ENCODE measurements around the gene LYAR.
"Not testable (repeated sequence)": the region's sequence is repeated elsewhere in the genome, so short reads cannot be mapped to it uniquely, and the experiment has no call there.

DNA sequence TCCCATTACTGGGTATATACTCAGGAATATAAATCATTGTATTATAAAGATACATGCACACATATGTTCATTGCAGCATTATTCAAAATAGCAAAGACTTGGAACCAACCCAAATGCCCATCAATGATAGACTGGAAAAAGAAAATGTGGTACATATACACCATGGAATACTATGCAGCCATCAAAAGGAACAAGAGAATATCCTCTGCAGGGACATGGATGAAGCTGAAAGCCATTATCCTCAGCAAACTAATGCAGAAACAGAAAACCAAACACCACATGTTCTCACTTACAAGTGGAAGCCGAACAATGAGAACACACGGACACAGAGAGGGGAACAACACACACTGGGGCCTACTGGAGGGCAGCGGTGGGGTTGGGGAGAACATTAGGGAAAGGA is 32.2 kb downstream of the LYAR start:
- TF ChIP-seq RFX5 (IDR thresholded peaks at IDR 0.05; ENCODE audit: low read length); CTCF (IDR thresholded peaks at IDR 0.05); POLR2AphosphoS5 (IDR thresholded peaks at IDR 0.05; ENCODE audit: low read depth, low read length); ELF1 (IDR thresholded peaks at IDR 0.05); MEF2A (IDR thresholded peaks at IDR 0.05; ENCODE audit: borderline replicate concordance, low read depth); NRF1 (IDR thresholded peaks at IDR 0.05; ENCODE audit: low read depth, low read length); EZH2phosphoT487 (IDR thresholded peaks at IDR 0.05; ENCODE audit: borderline replicate concordance, low read depth); CHD2 (IDR thresholded peaks at IDR 0.05; ENCODE audit: low read length, partially characterized antibody); SIN3A (IDR thresholded peaks at IDR 0.05; ENCODE audit: borderline replicate concordance, low read depth, low read length); EP300 (IDR thresholded peaks at IDR 0.05; ENCODE audit: borderline replicate concordance in 1 of 2, low read depth in 1 of 2, low read length in 1 of 2): not testable (repeated sequence)
- TF ChIP-seq, protein P1, sequence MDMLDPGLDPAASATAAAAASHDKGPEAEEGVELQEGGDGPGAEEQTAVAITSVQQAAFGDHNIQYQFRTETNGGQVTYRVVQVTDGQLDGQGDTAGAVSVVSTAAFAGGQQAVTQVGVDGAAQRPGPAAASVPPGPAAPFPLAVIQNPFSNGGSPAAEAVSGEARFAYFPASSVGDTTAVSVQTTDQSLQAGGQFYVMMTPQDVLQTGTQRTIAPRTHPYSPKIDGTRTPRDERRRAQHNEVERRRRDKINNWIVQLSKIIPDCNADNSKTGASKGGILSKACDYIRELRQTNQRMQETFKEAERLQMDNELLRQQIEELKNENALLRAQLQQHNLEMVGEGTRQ (IDR thresholded peaks at IDR 0.05; ENCODE audit: borderline replicate concordance, low read depth, low read length), result not testable (repeated sequence)
- TF ChIP-seq, protein P2, sequence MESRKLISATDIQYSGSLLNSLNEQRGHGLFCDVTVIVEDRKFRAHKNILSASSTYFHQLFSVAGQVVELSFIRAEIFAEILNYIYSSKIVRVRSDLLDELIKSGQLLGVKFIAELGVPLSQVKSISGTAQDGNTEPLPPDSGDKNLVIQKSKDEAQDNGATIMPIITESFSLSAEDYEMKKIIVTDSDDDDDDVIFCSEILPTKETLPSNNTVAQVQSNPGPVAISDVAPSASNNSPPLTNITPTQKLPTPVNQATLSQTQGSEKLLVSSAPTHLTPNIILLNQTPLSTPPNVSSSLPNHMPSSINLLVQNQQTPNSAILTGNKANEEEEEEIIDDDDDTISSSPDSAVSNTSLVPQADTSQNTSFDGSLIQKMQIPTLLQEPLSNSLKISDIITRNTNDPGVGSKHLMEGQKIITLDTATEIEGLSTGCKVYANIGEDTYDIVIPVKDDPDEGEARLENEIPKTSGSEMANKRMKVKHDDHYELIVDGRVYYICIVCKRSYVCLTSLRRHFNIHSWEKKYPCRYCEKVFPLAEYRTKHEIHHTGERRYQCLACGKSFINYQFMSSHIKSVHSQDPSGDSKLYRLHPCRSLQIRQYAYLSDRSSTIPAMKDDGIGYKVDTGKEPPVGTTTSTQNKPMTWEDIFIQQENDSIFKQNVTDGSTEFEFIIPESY (IDR thresholded peaks at IDR 0.05; ENCODE audit: borderline replicate concordance, low read depth), result not testable (repeated sequence)

All from SK-N-SH (cell line).